PC-3 (cell line): Measurements from ENCODE around the gene FAM228B. TPM values are rescaled to one million over a fixed set of nuclear protein-coding genes. Genes with fewer than 3 reads are reported as not detected.

Experiments
- ATAC-seq: fragments of 200-7000 bp; cut with Tn5 transposase; 2 replicates; pipeline ENCODE4 v1.9.1; 2020; ENCODE audit warnings: mild to moderate bottlenecking, moderate library complexity
- BruUV-seq: library from RNA; stranded (reverse); fragments of 400-500 nt; replicated peaks from 2 replicates; lab custom pipeline; 2021; lab: Mats Ljungman, UMichigan
- CTCF ChIA-PET: fragments of 300-600 bp; sonication (Branson Sonifier 250); formaldehyde crosslinking; loops from one replicate; lab custom pipeline; 2022; ENCODE audit warnings: antibody characterized with exemption; lab: Charles Lee
- POLR2A ChIA-PET: fragments of 300-600 bp; sonication (Branson Sonifier 250); formaldehyde crosslinking; loops from one replicate; lab custom pipeline; 2022; ENCODE audit warnings: antibody characterized with exemption; ENCODE audit not compliant: unreplicated experiment; lab: Charles Lee
- DNase-seq: peaks from one replicate; pipeline ENCODE4 v3.0.0-alpha.2; 2015
- H2AFZ ChIP-seq: fragments of 300-600 bp; sonication (generic); 2 replicates; pipeline ENCODE4 v1.6.0; 2016; ENCODE audit warnings: antibody characterized with exemption, low read length
- H3F3A ChIP-seq: fragments of 300-600 bp; sonication (generic); one replicate; pipeline ENCODE4 v1.6.0; 2017; ENCODE audit warnings: antibody characterized with exemption, low read length, control low read depth, mild to moderate bottlenecking; ENCODE audit not compliant: unreplicated experiment
- H3K27ac ChIP-seq: fragments of 300-600 bp; sonication (generic); 2 replicates; pipeline ENCODE4 v1.5.1; 2016; ENCODE audit warnings: mild to moderate bottlenecking, low read length
- H3K27me3 ChIP-seq: fragments of 300-600 bp; sonication (generic); 2 replicates; pipeline ENCODE4 v1.6.1; 2016; ENCODE audit warnings: low read length, mixed read lengths
- H3K36me3 ChIP-seq: fragments of 300-600 bp; sonication (generic); 2 replicates; pipeline ENCODE4 v1.6.1; 2016; ENCODE audit warnings: low read depth, mixed run types, low read length, mixed read lengths
- H3K4me1 ChIP-seq: fragments of 300-600 bp; sonication (generic); 2 replicates; pipeline ENCODE4 v1.5.1; 2016; ENCODE audit warnings: low read length; ENCODE audit not compliant: insufficient read depth
- H3K4me2 ChIP-seq: fragments of 300-600 bp; sonication (generic); 2 replicates; pipeline ENCODE4 v1.6.0; 2016; ENCODE audit warnings: low read length
- H3K4me3 ChIP-seq: fragments of 300-600 bp; sonication (generic); 2 replicates; pipeline ENCODE4 v1.5.1; 2016; ENCODE audit warnings: mild to moderate bottlenecking, low read length, mixed read lengths
- H3K79me2 ChIP-seq: fragments of 300-600 bp; sonication (generic); 2 replicates; pipeline ENCODE4 v1.6.1; 2017; ENCODE audit warnings: low read length, mixed read lengths
- H3K9ac ChIP-seq: fragments of 300-600 bp; sonication (generic); 2 replicates; pipeline ENCODE4 v1.6.0; 2016; ENCODE audit warnings: mild to moderate bottlenecking, low read length
- H3K9me2 ChIP-seq: fragments of 300-600 bp; sonication (generic); replicated peaks from 2 replicates; pipeline ENCODE4 v1.6.1; 2016; ENCODE audit warnings: mixed run types, low read length, mixed read lengths
- H3K9me3 ChIP-seq: fragments of 300-600 bp; sonication (generic); 2 replicates; pipeline ENCODE4 v1.6.1; 2016; ENCODE audit warnings: low read length, mixed read lengths
- H4K20me1 ChIP-seq: fragments of 300-600 bp; sonication (generic); 2 replicates; pipeline ENCODE4 v1.6.1; 2016; ENCODE audit warnings: low read length, mixed read lengths
- CTCF ChIP-seq: fragments of 300-600 bp; sonication (generic); conservative IDR thresholded peaks from 2 replicates; pipeline ENCODE4 v1.5.1; 2017; ENCODE audit warnings: antibody characterized with exemption, low read depth, mild to moderate bottlenecking, low read length
- EZH2 ChIP-seq: fragments of 300-600 bp; sonication (generic); IDR thresholded peaks from one replicate; pipeline ENCODE4 v1.6.1; 2017; ENCODE audit warnings: antibody characterized with exemption, mild to moderate bottlenecking, low read length; ENCODE audit not compliant: unreplicated experiment
- EZH2phosphoT487 ChIP-seq: fragments of 300-600 bp; sonication (generic); IDR thresholded peaks from 2 replicates; pipeline ENCODE4 v1.6.1; 2018; ENCODE audit warnings: mild to moderate bottlenecking, antibody characterized with exemption, low read length, borderline replicate concordance
- intact Hi-C: fragments of 100-400 bp; cut with micrococcal nuclease; formaldehyde crosslinking; loops from 2 replicates; pipeline ENCODE4 v1.9.0; 2023
- total RNA-seq: library from RNA; depleted of rRNA; stranded (reverse); fragments of >200 nt; gene quantifications from 2 replicates; pipeline ENCODE4 v1.2.3, GENCODE V29; 2014

The FAM228B gene
- total RNA-seq, 1 experiment from 2014 or later, result 4.5 TPM

GRCh38 chr2:24206242-24206641, 83.0 kb downstream of the FAM228B start:
- ATAC-seq (no peak), DNase-seq (no peak)
- Histone ChIP-seq H3F3A (no peaks in the 10 kb centered on the region), H3K9me3 (no peaks in the 10 kb centered on the region), H3K4me2 (no peak overlapping the region), H3K27me3 (no peaks in the 10 kb centered on the region), H3K27ac (no peak overlapping the region), H3K4me3 (no peak overlapping the region), H4K20me1 (no peaks in the 10 kb centered on the region), H3K4me1 (no peaks in the 10 kb centered on the region), H3K9ac (no peak overlapping the region), H2AFZ (no peak overlapping the region), H3K79me2 (no peaks in the 10 kb centered on the region), H3K36me3 (no peaks in the 10 kb centered on the region), H3K9me2 (no peaks in the 10 kb centered on the region)
- CTCF ChIA-PET, result no interaction called here
- no TSS peak for BruUV-seq
- intact Hi-C loops, result no loop called here
- TF ChIP-seq EZH2phosphoT487 (no peak), CTCF (no peak), EZH2 (no peak)
- POLR2A ChIA-PET, result no interaction called here

GRCh38 chr2:24206714-24207113, 83.4 kb downstream of the FAM228B start:
- Histone ChIP-seq H3F3A (no peaks in the 10 kb centered on the region), H3K36me3 (no peaks in the 10 kb centered on the region), H3K9ac (no peak overlapping the region), H3K4me2 (no peak overlapping the region), H3K4me1 (no peaks in the 10 kb centered on the region), H3K9me2 (no peaks in the 10 kb centered on the region), H3K27ac (no peak overlapping the region), H3K4me3 (no peak overlapping the region), H3K79me2 (no peaks in the 10 kb centered on the region), H4K20me1 (no peaks in the 10 kb centered on the region), H3K9me3 (no peaks in the 10 kb centered on the region), H2AFZ (no peak overlapping the region), H3K27me3 (no peaks in the 10 kb centered on the region)
- intact Hi-C loops, result no loop called here
- no peak for TF ChIP-seq EZH2
- TF ChIP-seq CTCF, result no peak
- no peak for TF ChIP-seq EZH2phosphoT487
- ChIA-PET POLR2A (no interaction called here), CTCF (no interaction called here)
- ATAC-seq (no peak), DNase-seq (no peak)
- BruUV-seq, result no TSS peak

- H2AFZ ChIP-seq, result no peak overlapping the region
- H3K9me2 ChIP-seq, result no peaks in the 10 kb centered on the region
- no peaks in the 10 kb centered on the region for H3K4me1 ChIP-seq
- H4K20me1 ChIP-seq, result no peaks in the 10 kb centered on the region
- no peak for DNase-seq
- CTCF ChIA-PET, result no interaction called here
- H3K27ac ChIP-seq, result no peak overlapping the region
- H3K9ac ChIP-seq, result no peak overlapping the region
- TF ChIP-seq EZH2phosphoT487 (no peak), EZH2 (no peak), CTCF (no peak)
- POLR2A ChIA-PET, result no interaction called here
- no peak overlapping the region for H3K4me2 ChIP-seq
- H3K36me3 ChIP-seq, result no peaks in the 10 kb centered on the region
- no peaks in the 10 kb centered on the region for H3K9me3 ChIP-seq
- intact Hi-C loops, result no loop called here
- H3F3A ChIP-seq, result no peaks in the 10 kb centered on the region
- no TSS peak for BruUV-seq
- no peaks in the 10 kb centered on the region for H3K27me3 ChIP-seq
- no peak for ATAC-seq
- H3K79me2 ChIP-seq, result no peaks in the 10 kb centered on the region
- no peak overlapping the region for H3K4me3 ChIP-seq
Measured at GRCh38 chr2:24207359-24207758, 84.1 kb downstream of the FAM228B start.
